Neural cell (in vitro differentiated cells): ENCODE data around the gene WNT10A. TPM values are rescaled to one million over a fixed set of nuclear protein-coding genes. Genes with fewer than 3 reads are reported as not detected.

Experiments
- H2AFZ ChIP-seq: fragments of 200-600, 300-800 bp; sonication (generic), shearing (Covaris generic); 2 replicates; pipeline ENCODE4 v1.6.0; 2014; ENCODE audit warnings: low read depth, mild to moderate bottlenecking, antibody characterized with exemption, low read length, moderate library complexity
- H3F3A ChIP-seq: fragments of 200-600 bp; shearing (Covaris generic); 2 replicates; pipeline ENCODE4 v1.6.1; 2016; ENCODE audit warnings: mild to moderate bottlenecking, moderate library complexity, mixed read lengths, antibody characterized with exemption, low read length; ENCODE audit not compliant: insufficient read depth, poor library complexity, severe bottlenecking
- H3K27ac ChIP-seq: fragments of 200-600, 300-800 bp; sonication (generic), shearing (Covaris generic); 2 replicates; pipeline ENCODE4 v1.5.1; 2014; ENCODE audit warnings: mild to moderate bottlenecking, low read length, moderate library complexity
- H3K27me3 ChIP-seq: fragments of 300-800, 200-600 bp; sonication (generic), shearing (Covaris generic); 2 replicates; pipeline ENCODE4 v1.6.0; 2014; ENCODE audit warnings: mild to moderate bottlenecking, low read depth, low read length, moderate library complexity; ENCODE audit not compliant: insufficient read depth
- H3K36me3 ChIP-seq: fragments of 300-800, 200-600 bp; sonication (generic), shearing (Covaris generic); 2 replicates; pipeline ENCODE4 v1.5.1; 2014; ENCODE audit warnings: mild to moderate bottlenecking, antibody characterized with exemption, low read length, moderate library complexity; ENCODE audit not compliant: insufficient read depth
- H3K4me2 ChIP-seq: fragments of 300-800, 200-600 bp; sonication (generic), shearing (Covaris generic); 2 replicates; pipeline ENCODE4 v1.6.0; 2014; ENCODE audit warnings: mild to moderate bottlenecking, low read length
- H3K4me3 ChIP-seq: fragments of 300-800, 200-600 bp; sonication (generic), shearing (Covaris generic); 2 replicates; pipeline ENCODE4 v1.5.1; 2014; ENCODE audit warnings: mild to moderate bottlenecking, low read length, moderate library complexity
- H3K79me2 ChIP-seq: fragments of 200-600 bp; shearing (Covaris generic); replicated peaks from 2 replicates; pipeline ENCODE4 v1.6.0; 2014; ENCODE audit warnings: mild to moderate bottlenecking, low read length, moderate library complexity; ENCODE audit not compliant: insufficient read depth
- H3K9ac ChIP-seq: fragments of 300-800, 200-600 bp; sonication (generic), shearing (Covaris generic); 2 replicates; pipeline ENCODE4 v1.6.1; 2016; ENCODE audit warnings: mild to moderate bottlenecking, low read length, mixed read lengths
- H3K9me2 ChIP-seq: fragments of 200-600 bp; shearing (Covaris generic); 2 replicates; pipeline ENCODE4 v1.6.1; 2016; ENCODE audit warnings: mild to moderate bottlenecking, low read length, mixed read lengths; ENCODE audit not compliant: insufficient read depth
- H3K9me3 ChIP-seq: fragments of 200-600, 300-800 bp; sonication (generic), shearing (Covaris generic); 2 replicates; pipeline ENCODE4 v1.6.1; 2016; ENCODE audit warnings: mild to moderate bottlenecking, mixed run types, low read length, moderate library complexity, mixed read lengths
- H4K20me1 ChIP-seq: fragments of 200-600 bp; shearing (Covaris generic); 2 replicates; pipeline ENCODE4 v1.6.1; 2016; ENCODE audit warnings: mild to moderate bottlenecking, mixed run types; ENCODE audit not compliant: insufficient read depth
- CTCF ChIP-seq: fragments of 450-650 bp; IDR thresholded peaks from 2 replicates; pipeline ENCODE4 v1.5.1; 2014; ENCODE audit warnings: antibody characterized with exemption, mild to moderate bottlenecking, moderate library complexity; ENCODE audit not compliant: poor library complexity, severe bottlenecking
- EP300 ChIP-seq: fragments of 450-650 bp; conservative IDR thresholded peaks from 2 replicates; pipeline ENCODE4 v1.6.1; 2014; ENCODE audit warnings: antibody characterized with exemption, mild to moderate bottlenecking, moderate library complexity; ENCODE audit not compliant: poor library complexity, severe bottlenecking
- EZH2 ChIP-seq: fragments of 200-600, 300-800 bp; shearing (Covaris generic), sonication (generic); IDR thresholded peaks from 2 replicates; pipeline ENCODE4 v1.6.1; 2014; ENCODE audit warnings: antibody characterized with exemption, low read length, borderline replicate concordance, mild to moderate bottlenecking; ENCODE audit not compliant: insufficient read depth, poor library complexity, severe bottlenecking
- MXI1 ChIP-seq: fragments of 450-650 bp; conservative IDR thresholded peaks from 2 replicates; pipeline ENCODE4 v1.6.1; 2014; ENCODE audit warnings: antibody characterized with exemption, mild to moderate bottlenecking; ENCODE audit not compliant: poor library complexity, severe bottlenecking
- POLR2AphosphoS5 ChIP-seq: IDR thresholded peaks from 2 replicates; pipeline ENCODE4 v1.6.1; 2012
- RAD21 ChIP-seq: fragments of 450-650 bp; conservative IDR thresholded peaks from 2 replicates; pipeline ENCODE4 v1.6.1; 2014; ENCODE audit warnings: antibody characterized with exemption, mild to moderate bottlenecking, moderate library complexity
- REST ChIP-seq: IDR thresholded peaks from 2 replicates; pipeline ENCODE4 v1.6.1; 2012; ENCODE audit warnings: borderline replicate concordance
- SMC3 ChIP-seq: fragments of 450-650 bp; conservative IDR thresholded peaks from 2 replicates; pipeline ENCODE4 v1.6.1; 2014; ENCODE audit warnings: antibody characterized with exemption, mild to moderate bottlenecking, moderate library complexity; ENCODE audit not compliant: poor library complexity
- TAF1 ChIP-seq: IDR thresholded peaks from 2 replicates; pipeline ENCODE4 v1.6.1; 2012; ENCODE audit warnings: low read depth
- polyA plus RNA-seq: library from polyadenylated mRNA; depleted of rRNA; stranded (reverse); fragments of >200 nt; gene quantifications from 2 replicates; pipeline ENCODE4 v1.2.3, GENCODE V29; 2014

The WNT10A gene
- polyA plus RNA-seq, 1 donor from 2014 or later = 0.14 TPM

GRCh38 chr2:218888341-218888740 is 7.7 kb downstream of the WNT10A start:
- Histone ChIP-seq H3K27ac (no peak overlapping the region), H3K9ac (no peak overlapping the region), H3K79me2 (no peaks in the 10 kb centered on the region), H3K9me2 (no peaks in the 10 kb centered on the region), H3K4me2 (no peak overlapping the region), H3K9me3 (no peaks in the 10 kb centered on the region), H3K27me3 (peaks cover 84% of the 10 kb centered on the region), H4K20me1 (no peaks in the 10 kb centered on the region), H3K36me3 (no peaks in the 10 kb centered on the region), H3K4me3 (no peak overlapping the region), H2AFZ (no peak overlapping the region), H3F3A (no peaks in the 10 kb centered on the region)
- TF ChIP-seq CTCF (no peak), TAF1 (no peak), EZH2 (no peak), POLR2AphosphoS5 (no peak), SMC3 (no peak), RAD21 (no peak), MXI1 (no peak), EP300 (no peak), REST (no peak)

GRCh38 chr2:218889937-218890336 is 9.3 kb downstream of the WNT10A start:
- H3K27me3 ChIP-seq = peaks cover 86% of the 10 kb centered on the region
- TF ChIP-seq REST = no peak
- no peak for TF ChIP-seq SMC3
- TF ChIP-seq EZH2 = no peak
- no peak for TF ChIP-seq POLR2AphosphoS5
- TF ChIP-seq CTCF = no peak
- no peak for TF ChIP-seq TAF1
- TF ChIP-seq EP300 = no peak
- TF ChIP-seq RAD21 = no peak
- no peak for TF ChIP-seq MXI1

More at GRCh38 chr2:218889937-218890336, 9.3 kb downstream of the WNT10A start:
- no peak overlapping the region for H3K4me3 ChIP-seq
- no peak overlapping the region for H3K9ac ChIP-seq
- no peaks in the 10 kb centered on the region for H3K36me3 ChIP-seq
- H3K27ac ChIP-seq = no peak overlapping the region
- H3K4me2 ChIP-seq = no peak overlapping the region
- H3F3A ChIP-seq = no peaks in the 10 kb centered on the region
- H4K20me1 ChIP-seq = no peaks in the 10 kb centered on the region
- H3K9me2 ChIP-seq = no peaks in the 10 kb centered on the region
- no peak overlapping the region for H2AFZ ChIP-seq
- no peaks in the 10 kb centered on the region for H3K79me2 ChIP-seq
- no peaks in the 10 kb centered on the region for H3K9me3 ChIP-seq
